ENCODE measurements around the gene CDH13. TPM values are rescaled to one million over a fixed set of nuclear protein-coding genes. Genes with fewer than 3 reads are reported as not detected.

The CDH13 gene
- total RNA-seq, 1 donor, result 102 TPM

DNA sequence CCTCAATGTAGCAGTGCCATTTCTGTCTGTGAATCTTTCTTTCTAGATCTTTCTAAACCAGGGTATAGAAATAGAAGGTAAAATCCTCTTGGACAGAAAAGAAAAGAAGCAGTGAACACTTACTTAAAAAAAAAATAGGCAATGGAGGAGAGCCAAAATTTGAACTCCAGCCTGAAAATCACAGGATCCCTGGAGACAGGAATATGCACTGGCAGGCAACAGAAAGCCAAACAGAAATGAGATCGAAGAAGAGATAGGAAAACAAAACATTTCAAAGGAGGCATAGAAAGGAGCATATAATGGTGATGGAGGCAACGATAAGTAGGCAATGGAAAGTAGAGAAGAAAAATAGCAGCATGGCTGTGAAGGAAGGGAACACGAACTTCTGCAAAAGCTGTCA, 927.3 kb downstream of the CDH13 start:
- Histone ChIP-seq H3K9me3 (ENCODE audit: low read depth, low read length) (no peaks in the 10 kb centered on the region), H3K4me2 (ENCODE audit: insufficient read depth, low read length) (no peak overlapping the region), H3K36me3 (ENCODE audit: insufficient read depth, low read length) (no peaks in the 10 kb centered on the region), H3K79me2 (ENCODE audit: insufficient read depth, low read length) (no peaks in the 10 kb centered on the region), H2AFZ (ENCODE audit: low read length) (no peak overlapping the region), H3K27ac (ENCODE audit: low read depth, low read length) (no peak overlapping the region), H3K4me3 (ENCODE audit: insufficient read depth, low read length) (no peak overlapping the region), H4K20me1 (ENCODE audit: insufficient read depth, low read length) (no peaks in the 10 kb centered on the region), H3K4me1 (ENCODE audit: insufficient read depth, low read length) (peaks cover 15% of the 10 kb centered on the region), H3K27me3 (ENCODE audit: insufficient read depth, low read length) (no peaks in the 10 kb centered on the region)
- TF ChIP-seq, protein P1, sequence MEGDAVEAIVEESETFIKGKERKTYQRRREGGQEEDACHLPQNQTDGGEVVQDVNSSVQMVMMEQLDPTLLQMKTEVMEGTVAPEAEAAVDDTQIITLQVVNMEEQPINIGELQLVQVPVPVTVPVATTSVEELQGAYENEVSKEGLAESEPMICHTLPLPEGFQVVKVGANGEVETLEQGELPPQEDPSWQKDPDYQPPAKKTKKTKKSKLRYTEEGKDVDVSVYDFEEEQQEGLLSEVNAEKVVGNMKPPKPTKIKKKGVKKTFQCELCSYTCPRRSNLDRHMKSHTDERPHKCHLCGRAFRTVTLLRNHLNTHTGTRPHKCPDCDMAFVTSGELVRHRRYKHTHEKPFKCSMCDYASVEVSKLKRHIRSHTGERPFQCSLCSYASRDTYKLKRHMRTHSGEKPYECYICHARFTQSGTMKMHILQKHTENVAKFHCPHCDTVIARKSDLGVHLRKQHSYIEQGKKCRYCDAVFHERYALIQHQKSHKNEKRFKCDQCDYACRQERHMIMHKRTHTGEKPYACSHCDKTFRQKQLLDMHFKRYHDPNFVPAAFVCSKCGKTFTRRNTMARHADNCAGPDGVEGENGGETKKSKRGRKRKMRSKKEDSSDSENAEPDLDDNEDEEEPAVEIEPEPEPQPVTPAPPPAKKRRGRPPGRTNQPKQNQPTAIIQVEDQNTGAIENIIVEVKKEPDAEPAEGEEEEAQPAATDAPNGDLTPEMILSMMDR (IDR thresholded peaks at IDR 0.05; ENCODE audit: extremely low read depth, low read depth, low read length), result no peak
- DNase-seq (ENCODE audit: insufficient read length, low spot score, missing footprints), result peak; percentile 35

DNA sequence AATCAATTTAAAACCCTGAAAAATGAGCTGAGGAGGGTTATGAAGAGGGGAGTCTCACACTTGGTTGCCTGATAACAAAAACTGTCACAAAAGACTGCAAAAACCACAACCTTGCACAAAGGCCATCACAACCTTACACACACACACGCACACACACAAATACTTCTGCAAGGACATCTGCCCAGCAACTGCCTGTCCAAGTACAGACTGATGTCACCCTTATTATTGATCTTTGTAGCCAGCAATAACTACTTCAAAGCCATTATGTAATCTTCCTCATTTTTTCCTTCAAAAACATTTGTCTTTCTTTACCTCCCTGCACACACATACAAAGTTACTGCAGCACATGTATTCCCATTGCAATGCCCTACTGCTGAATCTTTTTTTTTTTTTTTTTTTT, 927.8 kb downstream of the CDH13 start:
- H3K4me1 ChIP-seq (ENCODE audit: insufficient read depth, low read length), result peaks cover 15% of the 10 kb centered on the region
- no peak for DNase-seq (ENCODE audit: insufficient read length, low spot score, missing footprints)
- no peak overlapping the region for H2AFZ ChIP-seq (ENCODE audit: low read length)
- no peaks in the 10 kb centered on the region for H3K9me3 ChIP-seq (ENCODE audit: low read depth, low read length)
- H4K20me1 ChIP-seq (ENCODE audit: insufficient read depth, low read length), result no peaks in the 10 kb centered on the region
- H3K27ac ChIP-seq (ENCODE audit: low read depth, low read length), result no peak overlapping the region
- H3K4me2 ChIP-seq (ENCODE audit: insufficient read depth, low read length), result no peak overlapping the region
- H3K4me3 ChIP-seq (ENCODE audit: insufficient read depth, low read length), result no peak overlapping the region
- no peaks in the 10 kb centered on the region for H3K79me2 ChIP-seq (ENCODE audit: insufficient read depth, low read length)
- TF ChIP-seq, protein P1 (IDR thresholded peaks at IDR 0.05; ENCODE audit: extremely low read depth, low read depth, low read length), result no peak
- H3K36me3 ChIP-seq (ENCODE audit: insufficient read depth, low read length), result no peaks in the 10 kb centered on the region
- no peaks in the 10 kb centered on the region for H3K27me3 ChIP-seq (ENCODE audit: insufficient read depth, low read length)

DNA sequence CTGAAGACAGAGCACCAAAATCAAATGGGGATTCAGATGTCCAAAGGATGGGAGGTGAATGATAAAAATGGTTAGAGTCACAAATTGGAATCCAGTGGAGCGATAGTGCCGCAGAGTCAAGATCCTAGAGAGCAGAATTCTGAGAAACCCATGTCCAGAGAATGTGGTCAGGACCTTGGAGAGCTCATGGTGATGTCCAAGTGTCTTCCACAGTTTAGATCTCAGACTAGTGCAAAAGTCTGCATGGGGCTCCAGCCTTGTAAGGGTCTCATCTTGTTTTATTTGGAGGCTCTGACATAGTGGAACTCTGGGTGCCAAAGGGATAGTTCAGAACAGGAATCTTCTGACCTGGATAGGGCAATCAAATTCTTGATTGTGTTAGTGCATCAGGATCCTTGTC, 935.1 kb downstream of the CDH13 start:
- Histone ChIP-seq H3K27me3 (ENCODE audit: insufficient read depth, low read length) (no peaks in the 10 kb centered on the region), H3K9me3 (ENCODE audit: low read depth, low read length) (no peaks in the 10 kb centered on the region), H2AFZ (ENCODE audit: low read length) (no peak overlapping the region), H3K4me1 (ENCODE audit: insufficient read depth, low read length) (no peaks in the 10 kb centered on the region), H3K36me3 (ENCODE audit: insufficient read depth, low read length) (no peaks in the 10 kb centered on the region), H3K4me3 (ENCODE audit: insufficient read depth, low read length) (no peak overlapping the region), H3K79me2 (ENCODE audit: insufficient read depth, low read length) (no peaks in the 10 kb centered on the region), H4K20me1 (ENCODE audit: insufficient read depth, low read length) (no peaks in the 10 kb centered on the region), H3K4me2 (ENCODE audit: insufficient read depth, low read length) (no peak overlapping the region), H3K27ac (ENCODE audit: low read depth, low read length) (no peak overlapping the region)
- DNase-seq (ENCODE audit: insufficient read length, low spot score, missing footprints), result no peak
- TF ChIP-seq, protein P1 (IDR thresholded peaks at IDR 0.05; ENCODE audit: extremely low read depth, low read depth, low read length), result no peak

DNA sequence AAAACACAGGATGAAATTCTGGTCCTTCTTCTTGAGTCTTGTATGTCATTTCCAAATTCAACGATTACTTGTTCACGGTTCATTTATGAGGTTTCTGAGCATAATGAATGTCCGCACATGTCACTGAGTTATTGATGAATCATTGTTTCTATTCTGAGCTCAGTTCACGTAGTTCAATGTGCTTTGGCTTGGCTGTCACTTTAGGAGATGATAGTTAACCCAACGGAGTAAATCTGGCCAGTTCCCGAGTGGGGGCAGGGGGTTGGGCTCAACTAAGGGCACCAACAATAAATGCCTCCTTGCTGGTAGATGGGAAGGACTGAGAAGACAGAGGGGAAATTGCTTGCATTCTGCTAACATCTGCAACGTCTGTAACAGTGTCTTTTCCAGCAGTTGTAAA, 941.6 kb downstream of the CDH13 start:
- Histone ChIP-seq H3K27me3 (ENCODE audit: insufficient read depth, low read length) (no peaks in the 10 kb centered on the region), H2AFZ (ENCODE audit: low read length) (no peak overlapping the region), H3K4me1 (ENCODE audit: insufficient read depth, low read length) (no peaks in the 10 kb centered on the region), H3K9me3 (ENCODE audit: low read depth, low read length) (no peaks in the 10 kb centered on the region), H3K4me3 (ENCODE audit: insufficient read depth, low read length) (no peak overlapping the region), H4K20me1 (ENCODE audit: insufficient read depth, low read length) (no peaks in the 10 kb centered on the region), H3K27ac (ENCODE audit: low read depth, low read length) (no peak overlapping the region), H3K4me2 (ENCODE audit: insufficient read depth, low read length) (no peak overlapping the region), H3K79me2 (ENCODE audit: insufficient read depth, low read length) (no peaks in the 10 kb centered on the region), H3K36me3 (ENCODE audit: insufficient read depth, low read length) (no peaks in the 10 kb centered on the region)
- TF ChIP-seq, protein P1 (IDR thresholded peaks at IDR 0.05; ENCODE audit: extremely low read depth, low read depth, low read length), result no peak
- DNase-seq (ENCODE audit: insufficient read length, low spot score, missing footprints), result no peak
